K562 (cell line): Measurements from ENCODE around the gene SYNJ2. TPM values are rescaled to one million over a fixed set of nuclear protein-coding genes. Genes with fewer than 3 reads are reported as not detected.
A peak's percentile ranks its signal among the peaks of the same experiment; 100 is the strongest.

Experiments
- ATF2 ChIP-seq: sonication (generic); formaldehyde crosslinking; IDR thresholded peaks from 2 replicates; pipeline ENCODE4 v1.8.1; 2022; ENCODE audit warnings: missing genetic modification reagents
- BRD4 ChIP-seq: fragments of 200-600 bp; sonication (generic); IDR thresholded peaks from 2 replicates; pipeline ENCODE4 v1.6.1; 2017; ENCODE audit warnings: inconsistent platforms
- CBFA2T2 ChIP-seq: fragments of 450-650 bp; conservative IDR thresholded peaks from 2 replicates; pipeline ENCODE4 v1.6.1; 2017; ENCODE audit warnings: mild to moderate bottlenecking
- CBX3 ChIP-seq, 2 experiments: IDR thresholded peaks; 1 replicate in 1 of 2; 2 replicates in 1 of 2; pipeline ENCODE4 v1.6.1; 2012; ENCODE audit warnings: inconsistent platforms in 2 of 2, low read length in 2 of 2, borderline replicate concordance in 1 of 2, control low read depth in 1 of 2
- CREB3 ChIP-seq: fragments of 450-650 bp; conservative IDR thresholded peaks from 2 replicates; pipeline ENCODE4 v1.6.1; 2016; ENCODE audit warnings: missing genetic modification characterization, low read depth, mild to moderate bottlenecking, missing compliant biosample characterization, moderate library complexity
- CTBP1 ChIP-seq: fragments of 450-650 bp; IDR thresholded peaks from 2 replicates; pipeline ENCODE4 v1.6.1; 2016; ENCODE audit warnings: borderline replicate concordance
- FOXJ2 ChIP-seq: fragments of 200-800 bp; sonication (Bioruptor generic); IDR thresholded peaks from 2 replicates; pipeline ENCODE4 v1.6.1; 2016; ENCODE audit warnings: missing genetic modification characterization, missing compliant biosample characterization
- FOXM1 ChIP-seq, 2 experiments: fragments of 450-650 bp in 1 of 2; sonication (generic) in 1 of 2; formaldehyde crosslinking in 1 of 2; IDR thresholded peaks; 2 replicates each; pipeline versions ENCODE4 v1.6.1 to v1.9.0; 2017 to 2022; ENCODE audit warnings: low read depth in 2 of 2, mild to moderate bottlenecking in 2 of 2, missing genetic modification reagents in 1 of 2, moderate library complexity in 1 of 2
- FOXO4 ChIP-seq: fragments of 450-650 bp; formaldehyde crosslinking; IDR thresholded peaks from 2 replicates; pipeline ENCODE4 v1.4.0; 2020; ENCODE audit warnings: mild to moderate bottlenecking, moderate library complexity
- GABPB2 ChIP-seq: fragments of 250-450 bp; sonication (Bioruptor Pico); conservative IDR thresholded peaks from 2 replicates; pipeline ENCODE4 v1.5.1; 2021; ENCODE audit warnings: mild to moderate bottlenecking
- NR2C1 ChIP-seq, 2 experiments: fragments of 450-650 bp; IDR thresholded peaks; 2 replicates each; pipeline ENCODE4 v1.6.1; 2017; ENCODE audit warnings: mild to moderate bottlenecking in 2 of 2, antibody characterized with exemption in 1 of 2, inconsistent platforms in 1 of 2, missing compliant biosample characterization in 1 of 2, missing genetic modification characterization in 1 of 2
- SMAD2 ChIP-seq: fragments of 150-350 bp; IDR thresholded peaks from 2 replicates; pipeline ENCODE4 v1.6.1; 2014; ENCODE audit warnings: low read depth, mild to moderate bottlenecking, low read length
- SMARCC2 ChIP-seq: fragments of 450-650 bp; IDR thresholded peaks from 2 replicates; pipeline ENCODE4 v1.6.1; 2017; ENCODE audit warnings: antibody characterized with exemption, moderate library complexity, mild to moderate bottlenecking, low read depth
- SOX6 ChIP-seq: fragments of 450-650 bp; IDR thresholded peaks from 2 replicates; pipeline ENCODE4 v1.6.1; 2014; ENCODE audit warnings: mild to moderate bottlenecking
- ZNF584 ChIP-seq: fragments of 200-800 bp; sonication (Bioruptor generic); IDR thresholded peaks from 2 replicates; pipeline ENCODE4 v1.6.1; 2016; ENCODE audit warnings: low read depth, mild to moderate bottlenecking, missing genetic modification characterization, missing compliant biosample characterization
- ZNF609 ChIP-seq: sonication (generic); formaldehyde crosslinking; IDR thresholded peaks from 2 replicates; pipeline ENCODE4 v1.8.1; 2023; ENCODE audit warnings: missing genetic modification reagents, mild to moderate bottlenecking, borderline replicate concordance
- polyA plus RNA-seq, 8 experiments: library from polyadenylated mRNA; depleted of rRNA in 4 of 8; stranded (reverse) in 5 of 8; unstranded in 3 of 8; fragments of >200 nt; fragmentation: Nextera tagmentation in 2 of 8; fragmentation: Illumina TruSeq in 1 of 8; extraction: Ambion mirVana in 2 of 8; extraction: Trizol in 1 of 8; gene quantifications; 2 replicates each; pipeline versions ENCODE4 v1.2.1 to v1.2.3, GENCODE V29; 2011 to 2014; ENCODE audit warnings: inconsistent platforms in 1 of 8, missing spikeins in 1 of 8
- total RNA-seq, 7 experiments: library from RNA; depleted of rRNA in 6 of 7; stranded (reverse); fragments of >200 nt in 6 of 7; fragmentation: Illumina TruSeq in 2 of 7; extraction: Trizol in 2 of 7; gene quantifications; 2 replicates each; pipeline versions ENCODE4 v1.2.1 to v1.2.3, GENCODE V29; 2011 to 2021; ENCODE audit warnings: low replicate concordance in 1 of 7

The SYNJ2 gene
- total and polyA plus RNA-seq, 9 of the 15 experiments (the other 6 are each of a cell fraction or from before 2014, with no cell fraction given) = 3.0 to 27.7 (median 17.8) TPM

GRCh38 chr6:157978021-157978783, 3.5 kb upstream of the SYNJ2 start (continued):
- TF ChIP-seq SMAD2 = no peak
- TF ChIP-seq FOXO4 (CRISPR knock-in tag) = no peak
- no peak for TF ChIP-seq ZNF609 (CRISPR knock-in tag)
- TF ChIP-seq CBX3 (IDR thresholded peaks at IDR 0.05; ENCODE audit: borderline replicate concordance in 1 of 2, low read length in 2 of 2) = peak in 1 of 2 experiments; percentile 87; a peak in 2 of 3 replicates
- TF ChIP-seq SMARCC2 = peak; percentile 23; the same call in 1 of the 2 replicates
- TF ChIP-seq FOXM1 (IDR thresholded peaks at IDR 0.05; ENCODE audit: low read depth) = no peak
- no peak for TF ChIP-seq FOXM1 (CRISPR knock-in tag; IDR thresholded peaks at IDR 0.05; ENCODE audit: low read depth)
- TF ChIP-seq CREB3 = no peak
- TF ChIP-seq BRD4 = no peak
- TF ChIP-seq SOX6 = peak; percentile 74
- no peak for TF ChIP-seq ATF2 (CRISPR knock-in tag)
- TF ChIP-seq CBFA2T2 = peak; percentile 33; the same call in 1 of the 2 replicates
- TF ChIP-seq NR2C1 (IDR thresholded peaks at IDR 0.05) = peak; percentile 10; the same call in 1 of the 2 replicates
- TF ChIP-seq NR2C1 (tag; IDR thresholded peaks at IDR 0.05) = no peak
- TF ChIP-seq FOXJ2 = no peak
- TF ChIP-seq GABPB2 (CRISPR knock-in tag) = no peak
- no peak for TF ChIP-seq ZNF584 (CRISPR knock-in tag)
- TF ChIP-seq CTBP1 = peak; percentile 69; the same call in 1 of the 2 replicates
